GM21447 (cell line): Measurements from ENCODE around the gene HAPLN1.

Experiments
- ATAC-seq: cut with Tn5 transposase; IDR thresholded peaks from one replicate; pipeline ENCODE4 v1.9.1; 2021; ENCODE audit not compliant: unreplicated experiment

HAPLN1 gene

GRCh38 chr5:83645936-83646335 is 74.7 kb downstream of the HAPLN1 start:
- no peak for ATAC-seq

DNA sequence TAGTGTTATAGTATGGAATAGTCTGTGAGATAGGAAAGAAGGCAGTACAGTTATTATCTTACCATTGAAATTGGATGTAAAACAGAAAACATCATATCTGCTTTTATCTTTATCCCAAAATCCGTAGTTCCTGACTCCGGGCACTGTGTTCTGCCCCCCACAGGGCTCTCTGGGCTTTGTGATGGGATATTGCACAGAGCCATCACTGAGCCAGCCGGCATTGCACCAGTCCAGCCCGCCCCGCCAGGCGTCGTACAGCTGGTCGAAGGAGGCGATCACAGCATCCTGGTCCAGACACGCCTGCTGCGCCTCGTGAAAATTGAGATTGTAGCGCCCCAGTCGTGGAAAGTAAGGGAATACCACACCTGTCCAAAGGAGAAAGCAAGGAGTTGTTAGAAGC is 76.4 kb downstream of the HAPLN1 start:
- no peak for ATAC-seq

DNA sequence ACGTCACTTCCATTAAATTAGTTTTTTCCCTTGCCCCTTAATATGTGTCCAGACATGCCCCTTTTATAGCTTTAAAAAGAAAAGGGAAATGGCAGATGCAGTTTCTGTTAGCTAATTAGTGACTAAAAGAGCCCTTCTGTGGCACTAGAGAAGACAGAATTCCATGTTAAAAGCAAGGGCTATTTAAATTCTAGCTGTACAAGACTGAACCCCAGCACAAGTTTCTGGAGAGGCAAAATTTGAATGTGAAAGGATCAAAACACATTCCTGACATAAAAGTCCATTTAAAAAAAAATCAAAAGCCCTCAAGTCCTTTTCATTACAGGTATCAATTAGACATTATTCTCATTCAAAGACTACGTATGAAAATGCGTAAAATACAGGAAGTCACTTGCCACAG is 78.7 kb downstream of the HAPLN1 start:
- ATAC-seq, result no peak

- no peak for ATAC-seq
Observed at GRCh38 chr5:83639911-83640310, 80.7 kb downstream of the HAPLN1 start.

- no peak for ATAC-seq
Observed at GRCh38 chr5:83636156-83636555, 84.5 kb downstream of the HAPLN1 start.

- ATAC-seq, result no peak
Observed at GRCh38 chr5:83633285-83633684, 87.4 kb downstream of the HAPLN1 start.

DNA sequence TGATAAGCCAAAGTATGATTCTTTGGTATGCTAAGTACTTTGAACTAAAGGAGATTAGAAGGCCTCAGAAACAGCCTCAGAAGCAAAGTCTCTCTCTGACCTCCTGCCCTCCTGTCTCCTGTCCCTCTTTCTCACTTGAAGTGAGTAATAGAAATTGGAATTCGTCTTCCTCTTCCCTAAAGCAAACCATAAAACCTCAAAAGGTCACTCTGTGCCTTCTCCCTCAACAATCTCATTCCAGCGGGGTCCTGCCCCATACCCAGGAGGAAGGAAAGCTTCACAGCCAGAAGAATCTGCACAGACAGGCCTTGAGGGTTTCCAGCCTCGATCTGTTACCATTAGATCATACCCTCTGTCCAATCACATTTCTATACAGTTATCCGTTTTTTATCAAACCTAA is 87.8 kb downstream of the HAPLN1 start:
- ATAC-seq, result no peak

GRCh38 chr5:83628360-83628759 is 92.3 kb downstream of the HAPLN1 start:
- no peak for ATAC-seq

DNA sequence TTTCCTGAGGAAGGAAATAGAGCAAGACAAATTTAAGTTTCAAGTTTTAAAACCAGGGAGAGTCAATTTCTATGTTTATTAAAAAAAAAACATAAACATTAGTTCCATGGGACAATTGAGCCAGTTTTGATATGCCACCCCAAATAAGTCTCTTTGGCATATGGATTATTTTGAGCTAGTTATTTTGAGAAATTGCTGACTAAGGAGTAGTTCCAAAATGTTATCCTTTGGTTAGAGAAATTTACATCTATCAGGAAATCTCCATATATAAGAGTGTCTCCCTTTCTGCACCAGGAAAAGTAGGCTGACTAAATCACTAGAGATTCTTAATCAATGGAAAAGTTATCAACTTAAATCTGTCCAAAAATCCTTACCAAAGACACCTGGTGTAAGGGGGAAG is 105.8 kb downstream of the HAPLN1 start:
- no peak for ATAC-seq

GRCh38 chr5:83608122-83608521 is 112.5 kb downstream of the HAPLN1 start:
- no peak for ATAC-seq

GRCh38 chr5:83595217-83595616 is 125.4 kb downstream of the HAPLN1 start:
- no peak for ATAC-seq

DNA sequence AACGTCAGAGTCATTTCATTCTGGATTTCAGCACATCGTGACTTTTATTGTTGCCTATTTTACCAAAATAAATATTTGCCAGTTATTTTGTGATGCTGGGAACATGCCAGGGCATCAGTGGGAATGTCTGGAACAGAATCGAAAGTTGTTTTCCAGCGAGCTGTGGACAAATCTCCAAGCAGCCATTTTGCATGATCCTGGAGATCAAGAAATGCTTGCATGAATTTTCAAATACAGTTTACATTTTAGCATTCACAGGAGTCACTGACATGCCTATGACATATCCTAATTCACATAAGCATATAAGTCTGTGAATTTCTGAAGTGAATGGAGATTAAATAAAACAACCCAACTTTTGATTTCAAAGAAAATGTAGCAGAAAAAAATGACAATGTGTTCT is 129.7 kb downstream of the HAPLN1 start:
- ATAC-seq, result no peak

- no peak for ATAC-seq
Observed at GRCh38 chr5:83589786-83590185, 130.9 kb downstream of the HAPLN1 start.
